ENCODE results near the gene NOL11. TPM values are rescaled to one million over a fixed set of nuclear protein-coding genes. Genes with fewer than 3 reads are reported as not detected.

Gene NOL11
- total and polyA plus RNA-seq, 11 donors: 18.1 to 34.0 (median 22.6) TPM

DNA sequence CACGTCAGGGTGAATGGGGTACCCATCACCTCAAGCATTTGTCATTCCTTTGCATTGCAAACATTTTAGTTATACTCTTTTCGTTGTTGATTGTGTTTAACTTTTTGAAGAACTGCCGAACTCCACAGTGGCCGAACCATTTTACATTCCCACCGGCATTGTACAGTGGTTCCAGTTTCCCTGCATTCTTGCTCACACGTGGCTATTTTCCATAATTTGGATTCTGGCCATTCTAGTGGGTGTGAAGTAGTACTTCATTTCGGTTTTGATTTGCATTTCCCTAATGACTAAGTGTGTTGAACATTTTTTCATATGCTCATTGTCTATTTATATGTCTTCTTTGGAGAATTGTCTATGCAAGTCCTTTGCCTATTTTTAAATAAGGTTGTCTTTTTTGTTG, 13.0 kb downstream of the NOL11 start:
- H3K27ac ChIP-seq: no peak overlapping the region

DNA sequence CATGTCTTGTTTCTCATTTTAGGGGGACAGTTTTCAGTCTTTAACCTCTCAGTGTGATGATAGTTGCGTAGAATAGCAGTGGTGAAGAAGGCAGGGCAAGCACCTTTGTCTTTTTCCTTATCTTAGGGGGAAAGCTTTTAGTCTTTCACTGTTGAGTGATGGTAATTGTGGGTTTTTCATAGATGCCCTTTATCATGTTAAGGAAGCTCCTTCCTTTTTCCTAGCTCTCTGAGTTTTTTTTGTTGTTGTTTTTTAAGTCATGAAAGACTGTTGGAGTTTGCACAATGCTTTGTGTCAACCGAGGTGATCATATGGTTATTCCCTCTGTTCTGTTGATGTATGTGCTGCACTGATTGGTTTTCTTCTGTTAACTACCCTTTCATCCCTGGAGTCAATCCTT, 15.7 kb downstream of the NOL11 start:
- 67 to 77% (median 70%) methylated on average over 2 of the region's 2 CpGs for WGBS, 4 donors
- H3K27ac ChIP-seq: no peak overlapping the region
- no peak for TF ChIP-seq POLR2A (IDR thresholded peaks at IDR 0.05)
- TF ChIP-seq, protein P1, sequence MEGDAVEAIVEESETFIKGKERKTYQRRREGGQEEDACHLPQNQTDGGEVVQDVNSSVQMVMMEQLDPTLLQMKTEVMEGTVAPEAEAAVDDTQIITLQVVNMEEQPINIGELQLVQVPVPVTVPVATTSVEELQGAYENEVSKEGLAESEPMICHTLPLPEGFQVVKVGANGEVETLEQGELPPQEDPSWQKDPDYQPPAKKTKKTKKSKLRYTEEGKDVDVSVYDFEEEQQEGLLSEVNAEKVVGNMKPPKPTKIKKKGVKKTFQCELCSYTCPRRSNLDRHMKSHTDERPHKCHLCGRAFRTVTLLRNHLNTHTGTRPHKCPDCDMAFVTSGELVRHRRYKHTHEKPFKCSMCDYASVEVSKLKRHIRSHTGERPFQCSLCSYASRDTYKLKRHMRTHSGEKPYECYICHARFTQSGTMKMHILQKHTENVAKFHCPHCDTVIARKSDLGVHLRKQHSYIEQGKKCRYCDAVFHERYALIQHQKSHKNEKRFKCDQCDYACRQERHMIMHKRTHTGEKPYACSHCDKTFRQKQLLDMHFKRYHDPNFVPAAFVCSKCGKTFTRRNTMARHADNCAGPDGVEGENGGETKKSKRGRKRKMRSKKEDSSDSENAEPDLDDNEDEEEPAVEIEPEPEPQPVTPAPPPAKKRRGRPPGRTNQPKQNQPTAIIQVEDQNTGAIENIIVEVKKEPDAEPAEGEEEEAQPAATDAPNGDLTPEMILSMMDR (IDR thresholded peaks at IDR 0.05): no peak
- H3K9me3 ChIP-seq: peaks cover 0 to 5% (median 0%) of the 10 kb centered on the region in 12 donors
- no peak overlapping the region for H3K4me3 ChIP-seq
- no peaks in the 10 kb centered on the region for H3K27me3 ChIP-seq
- H3K36me3 ChIP-seq: peaks cover 3 to 97% (median 96%) of the 10 kb centered on the region in 9 donors
- intact Hi-C loops (cut with DNase I): no loop called here
- DNase-seq (no peak), ATAC-seq (no peak)
- H3K4me1 ChIP-seq: no peaks in the 10 kb centered on the region

More for the DNA sequence above, 13.0 kb downstream of the NOL11 start:
- H3K36me3 ChIP-seq: peaks cover 9 to 97% (median 96%) of the 10 kb centered on the region in 9 donors
- no peaks in the 10 kb centered on the region for H3K27me3 ChIP-seq
- intact Hi-C loops (cut with DNase I): no loop called here
- H3K4me3 ChIP-seq: no peak overlapping the region
- DNase-seq (no peak), ATAC-seq (no peak)
- TF ChIP-seq, protein P1 (IDR thresholded peaks at IDR 0.05): no peak
- TF ChIP-seq POLR2A (IDR thresholded peaks at IDR 0.05): no peak
- 61 to 79% (median 68%) methylated on average over 7 of the region's 7 CpGs for WGBS, 4 donors
- no peaks in the 10 kb centered on the region for H3K4me1 ChIP-seq
- peaks cover 0 to 5% (median 0%) of the 10 kb centered on the region in 12 donors for H3K9me3 ChIP-seq

DNA sequence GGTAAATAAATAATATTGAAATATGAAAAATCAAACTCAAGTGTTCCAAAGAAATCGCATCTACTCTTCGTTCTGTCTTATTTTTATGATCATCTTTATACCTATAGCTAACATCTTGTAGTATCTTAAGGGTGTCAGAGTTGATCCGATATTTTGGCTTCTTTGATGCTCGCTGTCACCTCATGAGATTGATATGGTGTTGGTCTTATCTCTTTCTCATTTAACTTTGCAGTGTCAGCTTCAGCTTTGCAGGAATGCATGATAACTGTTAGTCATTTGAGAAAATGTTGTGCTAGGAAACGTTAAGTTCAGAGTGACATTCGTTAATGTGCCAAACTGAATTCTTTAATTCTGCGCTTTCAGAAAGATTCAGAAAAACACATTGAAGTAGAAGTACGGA, 19.4 kb downstream of the NOL11 start:
- 80 to 83% (median 81%) methylated on average over 8 of the region's 8 CpGs for WGBS, 4 donors
- H3K4me3 ChIP-seq: no peak overlapping the region
- DNase-seq (no peak), ATAC-seq (no peak)
- H3K27ac ChIP-seq: no peak overlapping the region
- no peaks in the 10 kb centered on the region for H3K4me1 ChIP-seq
- no peaks in the 10 kb centered on the region for H3K9me3 ChIP-seq
- peaks cover 3 to 100% (median 99%) of the 10 kb centered on the region in 9 donors for H3K36me3 ChIP-seq
- no peaks in the 10 kb centered on the region for H3K27me3 ChIP-seq
- TF ChIP-seq, protein P1 (IDR thresholded peaks at IDR 0.05): no peak
- TF ChIP-seq POLR2A (IDR thresholded peaks at IDR 0.05): no peak
- intact Hi-C loops (cut with DNase I): no loop called here

DNA sequence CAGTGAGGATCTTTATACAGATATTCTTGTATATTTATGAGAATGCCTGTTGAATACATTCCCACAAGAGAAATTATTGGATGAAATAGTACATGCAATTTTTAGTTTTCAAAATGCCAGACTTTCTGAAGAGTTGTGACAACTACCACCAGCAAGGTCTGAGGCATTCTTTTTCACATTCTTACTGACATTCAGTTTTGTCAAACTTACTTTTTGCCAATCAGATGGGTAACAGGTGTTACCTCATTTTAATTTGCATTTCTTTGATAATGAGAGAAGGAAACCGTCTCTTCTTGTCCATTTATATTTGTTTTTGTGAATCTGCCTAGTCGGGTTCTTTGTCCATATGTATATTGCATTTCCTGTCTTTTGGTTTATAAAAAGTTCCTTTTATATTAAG, 24.3 kb downstream of the NOL11 start:
- no peak overlapping the region for H3K27ac ChIP-seq
- DNase-seq (no peak), ATAC-seq (no peak)
- H3K36me3 ChIP-seq: peaks cover 3 to 100% (median 97%) of the 10 kb centered on the region in 9 donors
- H3K27me3 ChIP-seq: no peaks in the 10 kb centered on the region
- WGBS, 4 donors: 71 to 84% (median 77%) methylated on average over 2 of the region's 2 CpGs
- intact Hi-C loops (cut with DNase I): no loop called here
- no peak overlapping the region for H3K4me3 ChIP-seq
- TF ChIP-seq, protein P1 (IDR thresholded peaks at IDR 0.05): no peak
- TF ChIP-seq POLR2A (IDR thresholded peaks at IDR 0.05): no peak
- H3K4me1 ChIP-seq: no peaks in the 10 kb centered on the region
- H3K9me3 ChIP-seq: no peaks in the 10 kb centered on the region

All from heart left ventricle (tissue), 16 donors.